Right hindlimb (tissue), 1 donor: ENCODE measurements around the gene SPON2.

Experiments
- DNase-seq: peaks from one replicate; pipeline ENCODE4 v3.0.0-alpha.2; 2018

The SPON2 gene

GRCh38 chr4:1194010-1194900 lies 21.9 kb upstream of the SPON2 start:
- DNase-seq, result peak; percentile 77

GRCh38 chr4:1193206-1194009 lies 21.0 kb upstream of the SPON2 start:
- DNase-seq, result no peak

GRCh38 chr4:1192493-1193205 lies 20.3 kb upstream of the SPON2 start:
- peak; percentile 44 for DNase-seq

- DNase-seq, result peak; percentile 92
Observed at GRCh38 chr4:1192091-1192492, 19.7 kb upstream of the SPON2 start.

GRCh38 chr4:1191621-1192020 lies 19.2 kb upstream of the SPON2 start:
- DNase-seq, result no peak

GRCh38 chr4:1187182-1187581 lies 14.8 kb upstream of the SPON2 start:
- no peak for DNase-seq

GRCh38 chr4:1183985-1184773 lies 11.8 kb upstream of the SPON2 start:
- no peak for DNase-seq

GRCh38 chr4:1182313-1182712 lies 9.9 kb upstream of the SPON2 start:
- no peak for DNase-seq

GRCh38 chr4:1180663-1181062 lies 8.3 kb upstream of the SPON2 start:
- no peak for DNase-seq

GRCh38 chr4:1179976-1180375 lies 7.6 kb upstream of the SPON2 start:
- DNase-seq, result no peak

GRCh38 chr4:1179089-1179441 lies 6.7 kb upstream of the SPON2 start:
- no peak for DNase-seq

- peak; percentile 20 for DNase-seq
Observed at GRCh38 chr4:1178300-1179088, 6.1 kb upstream of the SPON2 start.

GRCh38 chr4:1177274-1178141 lies 5.1 kb upstream of the SPON2 start:
- DNase-seq, result peak; percentile 49

- peak; percentile 20 for DNase-seq
Observed at GRCh38 chr4:1176398-1177273, 4.3 kb upstream of the SPON2 start.

- no peak for DNase-seq
Observed at GRCh38 chr4:1175635-1176229, 3.3 kb upstream of the SPON2 start.

GRCh38 chr4:1174941-1175634 lies 2.7 kb upstream of the SPON2 start:
- no peak for DNase-seq

GRCh38 chr4:1172971-1173757 lies 781 bp upstream of the SPON2 start:
- DNase-seq, result peak; percentile 68
